Keratinocyte (primary cell): Measurements from ENCODE around the gene CA4. TPM values are rescaled to one million over a fixed set of nuclear protein-coding genes. Genes with fewer than 3 reads are reported as not detected.
"Not testable (repeated sequence)": the region's sequence is repeated elsewhere in the genome, so short reads cannot be mapped to it uniquely, and the experiment has no call there.

ENCODE experiments used
- DNase-seq: peaks from one replicate; pipeline ENCODE4 v3.0.0-alpha.2; 2011; ENCODE audit warnings: low read depth, missing footprints, low spot score
- FAIRE-seq: peaks from 2 replicates; lab custom pipeline; 2011; peaks lifted over from hg19 to GRCh38; lab: Jason Lieb, UNC
- H2AFZ ChIP-seq: 2 replicates; pipeline ENCODE4 v1.6.0; 2012; ENCODE audit warnings: low read length, control low read depth, inconsistent platforms; ENCODE audit not compliant: control insufficient read depth
- H3K27ac ChIP-seq: 2 replicates; pipeline ENCODE4 v1.5.1; 2011; ENCODE audit warnings: low read length; ENCODE audit not compliant: control insufficient read depth, insufficient read depth
- H3K27me3 ChIP-seq: 3 replicates; pipeline ENCODE4 v1.6.0; 2011; ENCODE audit warnings: low read length; ENCODE audit not compliant: control insufficient read depth, insufficient read depth; ENCODE audit errors: extremely low read depth
- H3K36me3 ChIP-seq, 2 experiments: 2 replicates in 1 of 2; 3 replicates in 1 of 2; pipeline ENCODE4 v1.5.1; 2011; ENCODE audit warnings: low read length in 2 of 2, mild to moderate bottlenecking in 1 of 2; ENCODE audit not compliant: control insufficient read depth in 2 of 2, insufficient read depth in 2 of 2; ENCODE audit errors: extremely low read depth in 1 of 2
- H3K4me1 ChIP-seq: 3 replicates; pipeline ENCODE4 v1.5.1; 2011; ENCODE audit warnings: low read length; ENCODE audit not compliant: control insufficient read depth, insufficient read depth; ENCODE audit errors: extremely low read depth
- H3K4me2 ChIP-seq: 3 replicates; pipeline ENCODE4 v1.6.0; 2011; ENCODE audit warnings: low read depth, low read length; ENCODE audit not compliant: control insufficient read depth, insufficient read depth; ENCODE audit errors: extremely low read depth
- H3K4me3 ChIP-seq, 3 experiments: fragments of 200-600 bp in 1 of 3; sonication (generic) in 1 of 3; 2 replicates in 2 of 3; 3 replicates in 1 of 3; pipeline ENCODE4 v1.5.1; 2011 to 2016; ENCODE audit warnings: low read length in 3 of 3, mild to moderate bottlenecking in 3 of 3, control low read depth in 2 of 3, inconsistent platforms in 1 of 3, low read depth in 1 of 3, mixed read lengths in 1 of 3, mixed run types in 1 of 3, moderate library complexity in 1 of 3; ENCODE audit not compliant: control insufficient read depth in 2 of 3, insufficient read depth in 2 of 3; ENCODE audit errors: extremely low read depth in 1 of 3
- H3K79me2 ChIP-seq: 2 replicates; pipeline ENCODE4 v1.6.0; 2012; ENCODE audit warnings: low read length; ENCODE audit not compliant: control insufficient read depth, insufficient read depth
- H3K9ac ChIP-seq: 3 replicates; pipeline ENCODE4 v1.6.0; 2011; ENCODE audit warnings: low read length; ENCODE audit not compliant: control insufficient read depth, insufficient read depth; ENCODE audit errors: extremely low read depth
- H3K9me1 ChIP-seq: 3 replicates; pipeline ENCODE4 v1.6.0; 2011; ENCODE audit warnings: low read length; ENCODE audit not compliant: control insufficient read depth, insufficient read depth; ENCODE audit errors: extremely low read depth
- H3K9me3 ChIP-seq: 2 replicates; pipeline ENCODE4 v1.5.1; 2012; ENCODE audit warnings: low read depth, low read length; ENCODE audit not compliant: control insufficient read depth
- H4K20me1 ChIP-seq: 3 replicates; pipeline ENCODE4 v1.6.0; 2011; ENCODE audit warnings: low read length; ENCODE audit not compliant: control insufficient read depth, insufficient read depth; ENCODE audit errors: extremely low read depth
- dilution Hi-C: fragments of 300-500 bp; cut with MboI; formaldehyde crosslinking; loops from one replicate; pipeline ENCODE4 v1.7.0; 2020; ENCODE audit warnings: low sequenced_read_pairs; ENCODE audit not compliant: extremely low pct_ligation_motif_present
- polyA plus RNA-seq, 5 experiments: library from polyadenylated mRNA; depleted of rRNA in 3 of 5; stranded (reverse) in 3 of 5; stranded (forward) in 1 of 5; unstranded in 1 of 5; fragments of >200 nt; gene quantifications; 1 replicate in 1 of 5; 2 replicates in 3 of 5; 3 replicates in 1 of 5; pipeline versions ENCODE4 v1.2.1 to v1.2.3, GENCODE V29; 2011 to 2012; ENCODE audit warnings: missing spikeins in 2 of 5, low read depth in 1 of 5, low replicate concordance in 1 of 5

The CA4 gene
- polyA plus RNA-seq, 1 donor (not counting 4 experiments of a cell fraction or from before 2014, with no cell fraction given), result not detected

GRCh38 chr17:60208302-60208701, 58.5 kb downstream of the CA4 start:
- DNase-seq, H3K27ac ChIP-seq, H3K4me3 ChIP-seq, H3K27me3 ChIP-seq, H3K36me3 ChIP-seq, FAIRE-seq, dilution Hi-C loops, H3K4me2 ChIP-seq, H4K20me1 ChIP-seq, H3K79me2 ChIP-seq, H3K4me1 ChIP-seq, H2AFZ ChIP-seq, H3K9me3 ChIP-seq, H3K9ac ChIP-seq, H3K9me1 ChIP-seq: not testable (repeated sequence)

Other genes with a start within 250 kb of the CA4 start
- 11.8 to 13.4 TPM (median 12.0 TPM) in 3 replicates for gene RNFT1, start 185.2 kb upstream of the CA4 start, polyA plus RNA-seq
- 11.7 to 16.1 TPM (median 11.8 TPM) in 3 replicates for gene HEATR6, start 71.1 kb upstream of the CA4 start, polyA plus RNA-seq
- 25.6 to 37.6 TPM (median 33.0 TPM) in 3 replicates for gene USP32, start 242.2 kb downstream of the CA4 start, polyA plus RNA-seq